ENCODE results near the gene GNAL.

DNA sequence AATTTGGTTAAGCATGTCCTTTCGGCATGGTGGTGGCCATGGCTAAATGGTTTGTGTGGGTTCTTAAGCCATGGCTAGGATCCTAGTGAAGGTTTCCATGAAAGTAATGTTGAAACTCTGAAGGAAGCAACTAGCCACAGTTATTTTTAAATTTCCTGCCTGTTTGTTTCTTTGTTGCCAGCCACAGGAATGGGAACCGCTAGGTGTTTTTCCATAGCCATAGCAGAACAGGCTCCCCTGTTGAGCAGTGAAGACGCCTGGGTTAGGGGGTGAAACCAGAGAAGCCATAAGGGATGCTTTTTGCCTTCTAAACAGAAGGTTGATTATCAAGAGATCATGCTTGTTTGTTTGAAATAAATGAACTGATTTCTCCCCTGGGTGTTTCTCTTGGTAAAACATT is 102.1 kb downstream of the GNAL start:
- TF ChIP-seq POLR2AphosphoS5 (IDR thresholded peaks at IDR 0.05) (no peak), EP300 (IDR thresholded peaks at IDR 0.05) (no peak), CTCF (IDR thresholded peaks at IDR 0.05) (no peak), POLR2A (IDR thresholded peaks at IDR 0.05) (no peak)
